Activated naive CD4-positive, alpha-beta T cell treated with anti-CD3 and anti-CD28 coated beads, Interleukin-2, amount 50 U/mL, for 24 hours (primary cell): ENCODE measurements around the gene OR2M5.

Source experiments
- H3K27ac Mint-ChIP-seq: one replicate; pipeline ENCODE4 v1.8.0; 2021; ENCODE audit warnings: mild to moderate bottlenecking, mixed read lengths
- H3K27me3 Mint-ChIP-seq: one replicate; pipeline ENCODE4 v1.8.0; 2021; ENCODE audit warnings: mixed read lengths
- H3K36me3 Mint-ChIP-seq: one replicate; pipeline ENCODE4 v1.8.0; 2021; ENCODE audit warnings: mixed read lengths
- H3K4me1 Mint-ChIP-seq: one replicate; pipeline ENCODE4 v1.8.0; 2021; ENCODE audit warnings: mixed read lengths
- H3K4me3 Mint-ChIP-seq: one replicate; pipeline ENCODE4 v1.8.0; 2021; ENCODE audit warnings: mild to moderate bottlenecking, mixed read lengths
- H3K9me3 Mint-ChIP-seq: one replicate; pipeline ENCODE4 v1.8.0; 2021; ENCODE audit warnings: mixed read lengths

Gene OR2M5, protein sequence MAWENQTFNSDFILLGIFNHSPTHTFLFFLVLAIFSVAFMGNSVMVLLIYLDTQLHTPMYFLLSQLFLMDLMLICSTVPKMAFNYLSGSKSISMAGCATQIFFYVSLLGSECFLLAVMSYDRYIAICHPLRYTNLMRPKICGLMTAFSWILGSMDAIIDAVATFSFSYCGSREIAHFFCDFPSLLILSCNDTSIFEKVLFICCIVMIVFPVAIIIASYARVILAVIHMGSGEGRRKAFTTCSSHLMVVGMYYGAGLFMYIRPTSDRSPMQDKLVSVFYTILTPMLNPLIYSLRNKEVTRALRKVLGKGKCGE

DNA sequence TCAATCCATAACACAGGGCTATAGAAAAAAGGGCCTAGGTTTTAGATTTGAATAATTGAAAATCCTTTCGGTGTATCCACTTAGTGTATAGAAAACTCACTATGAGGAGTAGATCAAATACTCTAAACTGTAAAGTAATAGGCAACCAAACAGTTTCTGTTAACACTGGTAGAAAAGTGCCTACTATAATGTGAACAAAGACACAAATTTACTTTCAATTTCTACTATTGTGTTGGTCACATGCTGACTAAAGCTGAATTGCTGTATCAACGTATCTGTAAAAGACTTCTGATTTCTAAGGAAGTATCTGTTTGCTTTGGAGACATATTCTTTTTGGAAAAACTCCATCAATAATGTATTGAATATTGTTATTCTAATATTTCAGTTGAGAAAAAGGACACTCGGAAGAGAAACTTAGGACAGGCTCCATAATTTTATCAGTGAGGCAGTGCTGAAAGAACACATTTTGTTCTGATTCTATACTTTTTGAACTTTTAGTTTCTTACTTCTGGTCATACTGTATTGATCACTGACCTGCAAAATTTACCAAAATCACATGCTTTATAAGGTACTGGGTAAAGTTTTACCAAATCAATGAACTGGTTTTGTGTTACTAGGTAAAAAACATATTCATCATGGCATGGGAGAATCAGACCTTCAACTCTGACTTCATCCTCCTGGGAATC is at the start of gene OR2M5:
Gene OR2M5, plus strand, starts transcription at position 636 of the 686 bp plus-strand sequence. Its CDS starts 0 bp downstream, at position 636.
- no peak within 1 kb of the TSS for H3K27ac Mint-ChIP-seq
- no peak within 1 kb of the TSS for H3K4me3 Mint-ChIP-seq
- H3K9me3 Mint-ChIP-seq = peaks cover 21% of the 10 kb centered on the region
- H3K27me3 Mint-ChIP-seq = no peaks in the 10 kb centered on the region
- no peaks in the 10 kb centered on the region for H3K4me1 Mint-ChIP-seq
- H3K36me3 Mint-ChIP-seq = no peaks in the 10 kb centered on the region

DNA sequence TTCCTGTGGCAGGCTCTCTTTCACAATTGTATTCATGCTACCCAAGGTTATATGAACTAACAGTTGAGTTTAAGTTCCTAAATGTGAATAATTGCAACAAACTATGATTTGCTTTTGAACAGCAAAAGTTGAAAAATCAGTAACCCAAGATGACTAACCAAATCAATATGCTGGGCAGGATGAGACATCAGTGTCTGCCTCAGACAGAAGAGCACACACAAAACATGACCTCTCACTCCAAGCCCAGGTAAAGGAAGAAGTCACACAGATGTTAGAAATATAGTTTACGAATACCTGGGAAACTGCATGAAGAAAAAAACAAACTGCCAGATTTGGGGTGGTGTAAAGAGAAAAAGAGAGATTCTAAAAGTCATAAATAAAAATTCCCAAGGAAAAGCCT is 46.4 kb upstream of the OR2M5 start:
- Mint-ChIP-seq H3K9me3 (peaks cover 5% of the 10 kb centered on the region), H3K27ac (no peak overlapping the region), H3K36me3 (no peaks in the 10 kb centered on the region), H3K4me3 (no peak overlapping the region), H3K27me3 (no peaks in the 10 kb centered on the region), H3K4me1 (no peaks in the 10 kb centered on the region)

DNA sequence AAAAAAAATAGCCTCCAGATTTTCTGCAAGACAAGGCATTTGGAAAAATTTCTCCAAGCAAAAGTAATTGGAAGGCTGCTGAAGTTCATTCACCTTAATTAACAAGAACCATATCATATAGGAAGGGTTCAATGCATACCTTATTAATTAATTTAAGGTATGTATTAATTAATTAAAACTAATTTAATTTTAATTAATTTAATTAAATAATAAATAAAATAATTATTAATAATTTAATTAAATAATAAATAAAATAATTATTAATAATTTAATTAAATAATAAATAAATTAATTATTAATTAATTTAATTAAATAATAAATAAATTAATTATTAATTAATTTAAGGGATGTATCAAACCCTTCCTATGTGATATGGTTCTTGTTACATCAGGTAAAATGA is 42.1 kb upstream of the OR2M5 start:
- H3K4me3 Mint-ChIP-seq = no peak overlapping the region
- no peaks in the 10 kb centered on the region for H3K4me1 Mint-ChIP-seq
- H3K36me3 Mint-ChIP-seq = no peaks in the 10 kb centered on the region
- H3K9me3 Mint-ChIP-seq = peaks cover 5% of the 10 kb centered on the region
- H3K27ac Mint-ChIP-seq = no peak overlapping the region
- no peaks in the 10 kb centered on the region for H3K27me3 Mint-ChIP-seq

DNA sequence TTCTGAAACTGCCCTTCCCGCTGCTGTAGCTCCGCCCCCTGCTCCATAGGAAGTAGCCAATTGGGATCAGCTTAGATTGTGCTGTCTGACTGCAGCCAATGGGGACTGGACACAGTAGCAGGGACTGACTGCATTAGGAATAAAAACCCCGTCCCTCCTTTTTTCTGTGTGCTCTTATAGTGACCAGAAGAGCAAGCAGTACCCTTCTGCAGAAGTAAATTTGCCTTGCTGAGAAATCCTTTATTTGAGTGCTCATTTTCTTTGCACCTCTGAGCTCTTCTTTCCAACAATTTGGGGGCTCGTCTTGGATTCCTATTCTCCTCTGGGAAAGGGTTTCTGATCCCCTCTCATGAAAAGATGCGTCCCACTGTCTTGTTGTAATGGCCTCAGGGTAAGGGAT is 33.8 kb upstream of the OR2M5 start:
- Mint-ChIP-seq H3K27ac (no peak overlapping the region), H3K4me3 (no peak overlapping the region), H3K4me1 (no peaks in the 10 kb centered on the region), H3K36me3 (peaks cover 1% of the 10 kb centered on the region), H3K27me3 (no peaks in the 10 kb centered on the region), H3K9me3 (peaks cover 17% of the 10 kb centered on the region)

DNA sequence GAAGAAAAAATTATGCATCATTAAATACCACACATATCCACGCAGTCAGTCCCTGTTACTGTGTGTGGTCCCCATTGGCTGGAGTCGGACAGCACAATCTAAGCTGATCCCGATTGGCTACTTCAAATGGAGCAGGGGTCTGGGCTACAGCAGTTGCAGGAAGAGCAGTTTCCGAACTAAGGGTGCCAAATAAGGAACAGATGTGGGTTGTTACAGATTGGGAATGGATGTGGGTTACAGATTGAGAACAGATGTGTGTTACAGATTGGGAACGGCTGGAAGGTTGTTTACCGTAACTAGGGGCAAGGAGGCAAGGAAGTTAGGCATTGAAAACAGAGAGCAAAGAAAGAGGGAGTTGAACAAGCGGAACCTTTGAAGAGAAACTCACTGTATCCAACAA is 30.1 kb upstream of the OR2M5 start:
- no peak overlapping the region for H3K27ac Mint-ChIP-seq
- H3K36me3 Mint-ChIP-seq = peaks cover 1% of the 10 kb centered on the region
- H3K27me3 Mint-ChIP-seq = no peaks in the 10 kb centered on the region
- no peaks in the 10 kb centered on the region for H3K4me1 Mint-ChIP-seq
- H3K9me3 Mint-ChIP-seq = peaks cover 17% of the 10 kb centered on the region
- H3K4me3 Mint-ChIP-seq = no peak overlapping the region

DNA sequence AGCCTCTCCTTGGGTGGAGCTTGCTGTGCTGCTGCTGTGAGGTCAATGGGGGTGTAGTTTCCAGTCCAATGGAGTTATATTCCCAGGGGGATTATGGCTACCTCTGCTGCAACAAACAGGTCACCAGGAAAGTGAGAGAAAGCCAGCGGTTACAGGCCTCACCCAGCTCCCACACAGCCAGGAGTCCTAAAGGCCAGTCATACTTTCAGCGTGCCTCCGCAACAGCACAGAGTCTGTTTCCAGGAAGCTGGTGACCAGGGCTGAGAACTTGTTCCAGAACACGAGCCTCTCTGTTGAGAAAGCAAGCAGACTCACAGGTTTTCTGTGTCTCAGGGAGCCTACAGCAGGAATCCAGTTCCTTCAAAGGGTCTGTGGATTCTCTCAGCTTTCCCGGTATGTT is 17.3 kb upstream of the OR2M5 start:
- H3K27ac Mint-ChIP-seq = no peak overlapping the region
- no peaks in the 10 kb centered on the region for H3K36me3 Mint-ChIP-seq
- H3K4me3 Mint-ChIP-seq = no peak overlapping the region
- H3K9me3 Mint-ChIP-seq = peaks cover 10% of the 10 kb centered on the region
- no peaks in the 10 kb centered on the region for H3K27me3 Mint-ChIP-seq
- no peaks in the 10 kb centered on the region for H3K4me1 Mint-ChIP-seq

DNA sequence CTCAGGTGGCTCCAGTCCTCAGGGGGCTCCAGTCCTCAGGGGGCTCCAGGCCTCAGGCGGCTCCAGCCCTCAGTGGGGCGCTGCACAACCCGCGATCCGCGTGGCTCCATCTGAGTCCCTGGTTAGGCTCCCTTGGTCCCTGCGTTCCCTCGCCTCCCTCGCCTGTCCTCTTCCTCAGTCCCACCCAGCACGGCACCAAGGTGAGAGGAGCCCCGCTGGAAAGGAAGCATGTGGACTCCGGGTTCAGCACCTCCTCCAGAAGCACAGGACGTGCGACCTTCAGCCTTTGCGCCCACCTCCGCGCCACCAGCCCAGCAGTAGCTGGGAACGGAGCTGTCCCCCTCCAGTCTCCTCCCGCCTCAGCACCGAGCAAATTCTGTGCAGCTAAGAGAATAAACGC is 8.1 kb upstream of the OR2M5 start:
- H3K4me3 Mint-ChIP-seq = no peak overlapping the region
- H3K27ac Mint-ChIP-seq = no peak overlapping the region
- no peaks in the 10 kb centered on the region for H3K36me3 Mint-ChIP-seq
- H3K9me3 Mint-ChIP-seq = peaks cover 7% of the 10 kb centered on the region
- peaks cover 1% of the 10 kb centered on the region for H3K27me3 Mint-ChIP-seq
- H3K4me1 Mint-ChIP-seq = no peaks in the 10 kb centered on the region

DNA sequence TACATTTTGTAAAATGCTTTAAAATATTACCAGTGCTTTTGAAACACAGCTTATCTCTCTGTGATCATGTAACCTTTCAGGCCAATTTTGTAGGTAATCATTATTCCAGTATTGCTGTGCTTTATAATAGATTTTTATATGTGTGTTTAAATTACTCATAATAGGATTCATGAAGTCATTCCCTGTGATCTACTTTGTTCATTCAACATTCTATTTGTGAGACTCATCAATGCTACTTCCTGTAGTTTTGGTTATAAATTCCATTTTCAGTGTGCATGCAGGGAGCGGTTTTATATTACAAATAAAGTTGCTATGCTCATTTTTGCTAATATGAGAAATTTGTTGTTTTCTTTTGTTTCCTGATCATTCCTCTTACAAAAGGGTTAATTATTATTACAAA is 4.1 kb upstream of the OR2M5 start:
- Mint-ChIP-seq H3K27ac (no peak overlapping the region), H3K9me3 (peaks cover 4% of the 10 kb centered on the region), H3K4me3 (no peak overlapping the region), H3K4me1 (no peaks in the 10 kb centered on the region), H3K27me3 (no peaks in the 10 kb centered on the region), H3K36me3 (no peaks in the 10 kb centered on the region)

DNA sequence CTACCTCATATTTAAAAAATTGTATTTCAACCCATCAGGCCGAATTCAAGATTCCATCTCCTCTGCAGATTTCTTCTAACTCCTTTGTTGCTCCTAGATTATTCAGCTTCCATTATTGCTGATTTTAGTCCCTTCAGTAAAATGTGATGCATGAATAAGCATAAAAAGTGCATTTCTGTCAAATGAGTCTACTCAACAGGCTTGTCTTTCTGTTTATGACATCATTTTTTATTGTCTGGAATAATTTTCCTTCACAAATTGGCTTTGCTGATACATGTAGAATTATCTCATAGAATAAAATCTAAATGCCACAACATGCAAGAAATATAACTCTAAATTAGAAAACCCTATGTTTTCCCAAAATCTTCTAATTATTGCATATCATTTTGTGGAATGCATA is 1.6 kb upstream of the OR2M5 start:
- no peaks in the 10 kb centered on the region for H3K27me3 Mint-ChIP-seq
- no peak overlapping the region for H3K27ac Mint-ChIP-seq

DNA sequence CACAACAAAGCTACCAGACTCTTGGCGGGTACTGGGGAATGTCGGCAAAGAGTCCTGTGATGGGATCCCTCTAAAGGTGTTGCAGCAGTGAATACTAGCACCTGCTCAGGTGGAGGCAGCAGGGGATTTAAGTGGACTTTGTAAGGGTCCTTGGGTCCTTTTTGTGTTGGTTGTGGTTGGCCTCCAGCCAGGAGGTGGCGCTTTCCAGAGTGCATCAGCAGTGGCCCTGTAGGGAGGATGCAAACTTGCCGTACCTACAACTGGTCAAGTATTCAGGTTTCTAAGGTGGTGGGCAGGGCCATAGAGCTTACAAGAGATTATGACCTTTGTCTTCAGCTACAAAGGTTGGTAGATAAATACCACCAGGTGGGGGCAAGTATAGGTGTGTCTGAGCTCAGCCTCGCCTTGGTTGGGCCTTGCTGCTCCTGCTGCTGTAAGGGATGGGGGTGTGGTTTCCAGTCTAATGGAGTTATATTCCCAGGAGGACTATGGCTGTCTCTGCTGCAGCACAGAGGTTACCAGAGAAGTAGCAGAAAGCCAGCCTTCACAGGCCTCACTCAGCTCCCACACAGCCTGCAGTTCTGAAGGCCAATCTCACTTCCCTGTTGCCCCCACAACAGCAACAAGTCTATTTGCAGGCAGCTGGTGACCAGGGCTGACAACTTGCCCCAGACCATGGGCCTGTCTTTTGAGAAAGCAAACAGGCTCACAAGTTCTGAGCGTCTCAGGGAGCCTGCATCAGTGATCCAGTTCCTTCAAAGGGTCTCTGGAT is 7.3 kb downstream of the OR2M5 start:
- Mint-ChIP-seq H3K9me3 (peaks cover 15% of the 10 kb centered on the region), H3K27me3 (peaks cover 3% of the 10 kb centered on the region), H3K36me3 (no peaks in the 10 kb centered on the region)

More for the DNA sequence above, 1.6 kb upstream of the OR2M5 start:
- no peaks in the 10 kb centered on the region for H3K36me3 Mint-ChIP-seq
- no peaks in the 10 kb centered on the region for H3K4me1 Mint-ChIP-seq
- H3K9me3 Mint-ChIP-seq = peaks cover 16% of the 10 kb centered on the region
- H3K4me3 Mint-ChIP-seq = no peak overlapping the region

DNA sequence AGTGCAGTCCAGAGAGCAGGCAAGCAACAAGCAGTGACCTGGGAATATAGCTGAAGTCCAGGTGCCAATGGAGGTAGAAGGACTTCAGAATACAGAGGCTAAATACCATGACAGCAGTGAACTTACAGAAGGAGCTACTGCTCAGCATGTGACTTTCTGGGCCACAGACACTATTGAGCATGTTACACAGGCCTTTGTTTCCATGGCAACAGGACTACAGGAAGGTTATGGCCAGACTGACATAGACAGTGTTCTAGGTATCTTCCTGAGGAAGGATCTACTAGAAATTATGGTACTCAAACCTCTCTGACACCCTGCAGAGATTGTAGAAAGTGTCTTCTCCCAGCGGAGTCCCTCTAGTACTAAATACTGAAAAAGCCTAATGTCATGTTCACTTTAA is 11.0 kb downstream of the OR2M5 start:
- H3K36me3 Mint-ChIP-seq = no peaks in the 10 kb centered on the region
- peaks cover 3% of the 10 kb centered on the region for H3K27me3 Mint-ChIP-seq
- H3K27ac Mint-ChIP-seq = no peak overlapping the region
- no peaks in the 10 kb centered on the region for H3K4me1 Mint-ChIP-seq
- H3K4me3 Mint-ChIP-seq = no peak overlapping the region
- H3K9me3 Mint-ChIP-seq = no peaks in the 10 kb centered on the region

More for the DNA sequence above, 7.3 kb downstream of the OR2M5 start:
- Mint-ChIP-seq H3K4me1 (no peaks in the 10 kb centered on the region), H3K4me3 (no peak overlapping the region), H3K27ac (no peak overlapping the region)

DNA sequence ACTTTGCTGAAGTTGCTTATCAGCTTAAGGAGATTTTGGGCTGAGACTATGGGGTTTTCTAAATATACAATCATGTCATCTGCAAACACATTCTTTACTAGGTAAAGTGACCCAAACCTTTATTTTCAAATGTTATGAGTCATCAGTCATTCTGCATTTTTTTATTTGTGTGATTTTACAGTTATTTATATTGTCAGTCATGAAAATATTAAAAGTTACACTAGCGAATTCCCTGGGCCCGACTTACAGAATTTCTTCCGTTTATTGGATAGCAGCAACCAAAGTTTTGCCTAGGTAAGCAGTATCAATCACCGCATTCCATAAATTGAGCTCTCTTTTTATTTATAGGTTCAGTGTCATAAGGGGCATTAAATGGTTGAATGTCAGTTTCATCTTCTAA is 13.8 kb downstream of the OR2M5 start:
- Mint-ChIP-seq H3K27ac (no peak overlapping the region), H3K27me3 (no peaks in the 10 kb centered on the region), H3K9me3 (no peaks in the 10 kb centered on the region), H3K4me3 (no peak overlapping the region), H3K36me3 (no peaks in the 10 kb centered on the region), H3K4me1 (no peaks in the 10 kb centered on the region)

DNA sequence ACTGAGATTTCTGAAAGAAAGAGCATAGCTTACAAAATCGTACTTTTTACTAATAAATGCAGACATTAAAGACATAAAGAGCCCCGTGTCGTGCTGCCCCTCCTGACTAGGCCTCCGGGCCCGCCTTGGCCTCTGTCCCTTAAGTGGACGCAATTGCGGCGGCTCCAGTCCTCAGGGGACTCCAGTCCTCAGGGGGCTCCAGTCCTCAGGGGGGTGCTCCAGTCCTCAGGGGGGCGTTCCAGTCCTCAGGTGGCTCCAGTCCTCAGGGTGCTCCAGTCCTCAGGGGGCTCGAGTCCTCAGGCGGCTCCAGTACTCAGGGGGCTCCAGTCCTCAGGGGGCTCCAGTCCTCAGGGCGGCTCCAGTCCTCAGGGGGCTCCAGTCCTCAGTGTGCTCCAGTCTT is 19.1 kb downstream of the OR2M5 start:
- Mint-ChIP-seq H3K4me3 (no peak overlapping the region), H3K9me3 (no peaks in the 10 kb centered on the region)

DNA sequence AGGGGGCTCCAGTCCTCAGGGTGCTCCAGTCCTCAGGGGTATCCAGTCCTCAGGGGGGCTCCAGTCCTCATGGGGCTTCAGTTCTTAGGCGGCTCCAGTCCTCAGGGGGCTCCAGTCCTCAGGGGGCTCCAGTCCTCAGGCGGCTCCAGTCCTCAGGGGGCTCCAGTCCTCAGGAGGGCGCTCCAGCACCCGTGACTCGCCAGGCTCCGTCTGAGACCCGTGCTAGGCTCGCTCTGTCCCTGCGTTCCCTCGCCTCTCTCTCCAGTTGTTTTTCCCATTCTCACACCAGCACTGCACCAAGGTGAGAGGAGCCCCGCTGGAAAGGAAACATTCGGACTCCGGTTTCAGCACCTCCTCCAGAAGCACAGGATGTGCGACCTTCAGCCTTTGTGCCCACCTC is 20.2 kb downstream of the OR2M5 start:
- Mint-ChIP-seq H3K27me3 (no peaks in the 10 kb centered on the region), H3K9me3 (no peaks in the 10 kb centered on the region), H3K4me3 (no peak overlapping the region), H3K27ac (no peak overlapping the region), H3K4me1 (no peaks in the 10 kb centered on the region), H3K36me3 (no peaks in the 10 kb centered on the region)

More for the DNA sequence above, 19.1 kb downstream of the OR2M5 start:
- no peak overlapping the region for H3K27ac Mint-ChIP-seq
- no peaks in the 10 kb centered on the region for H3K27me3 Mint-ChIP-seq
- no peaks in the 10 kb centered on the region for H3K4me1 Mint-ChIP-seq
- no peaks in the 10 kb centered on the region for H3K36me3 Mint-ChIP-seq

DNA sequence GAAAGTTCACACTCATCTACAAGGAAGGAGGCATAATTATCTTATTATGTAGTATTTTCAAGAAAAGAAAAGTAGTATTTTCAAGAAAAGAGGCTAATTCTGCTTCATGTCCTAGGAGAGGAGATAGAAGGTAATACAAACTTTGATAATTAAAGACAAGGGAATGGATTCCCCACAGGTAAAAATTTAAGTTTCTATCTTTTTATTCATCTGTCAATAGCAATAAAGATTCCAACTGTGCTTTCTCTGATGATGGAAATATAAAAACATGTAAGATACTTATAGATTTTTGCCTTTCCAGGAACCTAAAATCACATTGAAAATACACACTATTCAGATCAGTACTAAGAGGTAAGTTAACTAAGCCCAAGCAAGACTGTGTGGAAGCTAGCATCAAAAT is 29.6 kb downstream of the OR2M5 start, which contains the start of gene OR2M2:
Gene OR2M2, plus strand, starts transcription at position 301 of the 400 bp plus-strand sequence. CDS start 5,165 bp downstream, outside the sequence.
- Mint-ChIP-seq H3K4me3 (no peak within 1 kb of the TSS), H3K27me3 (no peaks in the 10 kb centered on the region), H3K9me3 (no peaks in the 10 kb centered on the region), H3K27ac (no peak within 1 kb of the TSS), H3K36me3 (no peaks in the 10 kb centered on the region), H3K4me1 (no peaks in the 10 kb centered on the region)

DNA sequence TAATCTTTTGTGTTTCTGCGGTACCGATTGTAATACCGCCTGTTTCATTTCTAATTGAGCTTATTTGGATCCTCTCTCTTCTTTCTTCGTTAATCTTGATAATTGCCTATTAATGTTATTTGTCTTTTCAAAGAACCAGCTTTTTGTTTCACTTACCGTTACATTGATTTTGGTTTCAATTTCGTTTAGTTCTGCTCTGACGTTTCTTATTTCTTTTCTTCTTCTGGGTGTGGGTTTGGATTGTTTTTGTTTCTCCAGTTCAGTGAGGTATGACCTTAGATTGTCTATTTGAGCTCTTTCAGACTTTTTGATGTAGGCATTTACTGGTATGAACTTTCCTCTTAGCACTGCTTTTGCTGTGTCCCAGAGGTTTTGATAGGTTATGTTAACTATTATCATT is 39.0 kb downstream of the OR2M5 start:
- no peak overlapping the region for H3K4me3 Mint-ChIP-seq

More for the DNA sequence above, 39.0 kb downstream of the OR2M5 start:
- Mint-ChIP-seq H3K27ac (no peak overlapping the region), H3K9me3 (peaks cover 13% of the 10 kb centered on the region), H3K27me3 (peaks cover 4% of the 10 kb centered on the region), H3K36me3 (no peaks in the 10 kb centered on the region), H3K4me1 (no peaks in the 10 kb centered on the region)
